ENCODE measurements around the gene FRMD1. TPM values are rescaled to one million over a fixed set of nuclear protein-coding genes. Genes with fewer than 3 reads are reported as not detected.

The FRMD1 gene
- total RNA-seq, 2 experiments from 2014 or later, result not detected

- no peaks in the 10 kb centered on the region for H3K4me1 Mint-ChIP-seq
- no peaks in the 10 kb centered on the region for H3K36me3 Mint-ChIP-seq
- H3K9me3 Mint-ChIP-seq, result no peaks in the 10 kb centered on the region
- POLR2A ChIA-PET, result no interaction called here
- no peaks in the 10 kb centered on the region for H3K27me3 Mint-ChIP-seq
- H3K4me3 Mint-ChIP-seq, result no peak overlapping the region
- DNase-seq (no peak), ATAC-seq (ENCODE audit: low read depth) (no peak)
- H3K27ac Mint-ChIP-seq, result no peak overlapping the region
Measured at GRCh38 chr6:168095171-168095691, 16.2 kb upstream of the FRMD1 start.

DNA sequence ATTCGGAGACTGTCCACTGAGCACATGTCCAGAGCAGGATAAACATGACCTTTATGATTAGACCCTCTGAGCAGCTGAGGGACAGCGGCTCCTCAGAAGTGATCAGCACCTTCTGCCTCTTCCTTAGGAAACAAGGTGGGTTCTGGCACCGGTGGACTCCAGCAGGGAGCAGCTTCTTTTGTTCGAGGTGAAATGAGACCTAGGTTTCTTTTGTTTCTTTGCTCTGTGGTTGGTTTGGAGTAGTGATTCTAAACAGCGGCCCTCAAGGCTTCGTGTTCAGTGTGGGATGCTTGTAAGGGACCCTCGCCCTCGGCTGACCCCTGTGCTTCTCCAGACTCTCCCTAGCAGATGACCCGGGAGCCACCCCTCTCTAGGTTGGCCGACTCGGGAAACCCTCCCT is 14.6 kb upstream of the FRMD1 start:
- no peaks in the 10 kb centered on the region for H3K9me3 Mint-ChIP-seq
- DNase-seq, result no peak
- H3K36me3 Mint-ChIP-seq, result no peaks in the 10 kb centered on the region
- no peaks in the 10 kb centered on the region for H3K4me1 Mint-ChIP-seq
- POLR2A ChIA-PET, result no interaction called here
- no peak overlapping the region for H3K27ac Mint-ChIP-seq
- no peak overlapping the region for H3K4me3 Mint-ChIP-seq
- no peak for ATAC-seq (ENCODE audit: low read depth)
- no peaks in the 10 kb centered on the region for H3K27me3 Mint-ChIP-seq

GRCh38 chr6:168093071-168093505 is 14.1 kb upstream of the FRMD1 start:
- DNase-seq, result no peak
- Mint-ChIP-seq H3K4me3 (no peak overlapping the region), H3K4me1 (no peaks in the 10 kb centered on the region), H3K36me3 (no peaks in the 10 kb centered on the region), H3K9me3 (no peaks in the 10 kb centered on the region), H3K27ac (no peak overlapping the region), H3K27me3 (no peaks in the 10 kb centered on the region)
- ATAC-seq (ENCODE audit: low read depth), result no peak
- POLR2A ChIA-PET, result no interaction called here

DNA sequence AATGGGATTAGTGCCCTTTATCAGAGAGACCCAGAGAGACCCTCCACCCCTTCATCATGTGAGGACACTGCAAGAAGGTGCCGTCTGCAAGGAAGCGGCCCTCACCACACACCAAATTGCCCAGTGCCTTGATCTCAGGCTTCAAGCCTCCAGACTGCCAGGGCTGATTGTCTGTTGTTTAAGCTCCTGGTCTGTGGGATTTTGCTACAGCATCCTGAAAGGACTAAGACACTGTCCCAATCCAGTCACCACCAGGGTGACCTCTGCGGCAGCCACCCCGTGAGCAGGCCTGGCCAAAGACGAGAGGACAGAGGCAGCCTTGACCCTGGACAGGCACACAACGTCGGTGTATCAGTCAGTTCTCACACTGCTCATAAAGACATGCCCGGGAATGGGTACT is 13.5 kb upstream of the FRMD1 start:
- no peak for ATAC-seq (ENCODE audit: low read depth)

DNA sequence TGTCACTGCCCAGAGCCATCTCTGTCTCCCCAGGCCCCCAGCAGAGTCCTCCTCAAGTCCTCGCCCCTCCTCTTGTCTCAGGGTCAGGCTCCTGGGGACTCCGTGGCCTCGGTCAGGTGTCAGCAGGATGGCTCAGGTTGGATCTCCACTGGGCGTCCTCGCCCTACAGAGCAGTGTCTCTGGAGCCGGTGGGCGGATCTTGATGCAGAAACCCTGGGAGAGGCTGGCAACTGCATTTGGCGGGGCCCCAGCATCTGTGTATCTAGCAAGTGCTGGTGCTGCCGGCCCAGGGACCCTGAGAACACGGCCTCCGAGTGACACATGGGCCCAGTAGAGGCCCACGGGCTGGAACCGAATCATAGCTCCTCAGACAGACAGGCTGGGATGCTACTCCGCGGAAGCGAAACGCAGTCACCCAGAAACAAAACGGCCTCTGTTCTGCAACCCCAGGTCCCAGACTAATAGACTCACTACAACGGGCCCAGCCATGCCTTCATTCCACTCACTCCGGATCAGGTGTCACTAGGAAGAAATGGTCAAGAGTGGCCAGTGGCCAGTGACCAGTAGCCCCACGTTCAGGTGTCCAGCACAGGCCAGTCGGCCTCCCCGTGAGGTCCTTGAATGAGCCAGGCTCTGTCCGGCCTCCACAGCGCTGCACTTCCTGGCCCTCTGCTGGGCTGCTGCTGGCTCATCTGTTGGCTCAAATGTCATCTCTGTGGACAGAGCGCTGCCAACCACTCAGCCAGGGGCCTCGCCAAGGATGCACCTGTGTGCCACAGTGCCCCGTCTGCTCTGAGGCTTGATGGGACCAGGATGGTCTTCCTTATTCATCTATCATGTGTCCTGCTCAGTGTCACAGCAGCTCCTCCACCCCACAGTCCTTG is 12.6 kb upstream of the FRMD1 start:
- H3K36me3 Mint-ChIP-seq, result no peaks in the 10 kb centered on the region
- H3K4me1 Mint-ChIP-seq, result no peaks in the 10 kb centered on the region
- no peaks in the 10 kb centered on the region for H3K9me3 Mint-ChIP-seq
- no peak overlapping the region for H3K4me3 Mint-ChIP-seq
- DNase-seq (no peak), ATAC-seq (ENCODE audit: low read depth) (no peak)
- no peaks in the 10 kb centered on the region for H3K27me3 Mint-ChIP-seq
- H3K27ac Mint-ChIP-seq, result no peak overlapping the region
- POLR2A ChIA-PET, result no interaction called here

More for the DNA sequence above, 13.5 kb upstream of the FRMD1 start:
- Mint-ChIP-seq H3K27ac (no peak overlapping the region), H3K9me3 (no peaks in the 10 kb centered on the region), H3K4me3 (no peak overlapping the region), H3K4me1 (no peaks in the 10 kb centered on the region), H3K27me3 (no peaks in the 10 kb centered on the region), H3K36me3 (no peaks in the 10 kb centered on the region)
- DNase-seq, result no peak
- POLR2A ChIA-PET, result no interaction called here

GRCh38 chr6:168090706-168091105 is 11.7 kb upstream of the FRMD1 start:
- no peaks in the 10 kb centered on the region for H3K27me3 Mint-ChIP-seq
- H3K9me3 Mint-ChIP-seq, result no peaks in the 10 kb centered on the region
- H3K4me3 Mint-ChIP-seq, result no peak overlapping the region
- ATAC-seq (ENCODE audit: low read depth), result no peak
- no peaks in the 10 kb centered on the region for H3K36me3 Mint-ChIP-seq
- H3K27ac Mint-ChIP-seq, result no peak overlapping the region
- POLR2A ChIA-PET, result no interaction called here
- H3K4me1 Mint-ChIP-seq, result no peaks in the 10 kb centered on the region
- no peak for DNase-seq

- ATAC-seq (ENCODE audit: low read depth) (no peak), DNase-seq (no peak)
- Mint-ChIP-seq H3K4me1 (no peaks in the 10 kb centered on the region), H3K9me3 (no peaks in the 10 kb centered on the region), H3K27me3 (no peaks in the 10 kb centered on the region), H3K27ac (no peak overlapping the region), H3K4me3 (no peak overlapping the region), H3K36me3 (no peaks in the 10 kb centered on the region)
- POLR2A ChIA-PET, result no interaction called here
Measured at GRCh38 chr6:168090064-168090690, 11.2 kb upstream of the FRMD1 start.

- POLR2A ChIA-PET, result no interaction called here
- Mint-ChIP-seq H3K4me1 (no peaks in the 10 kb centered on the region), H3K4me3 (no peak overlapping the region), H3K36me3 (no peaks in the 10 kb centered on the region), H3K27ac (no peak overlapping the region), H3K27me3 (no peaks in the 10 kb centered on the region), H3K9me3 (no peaks in the 10 kb centered on the region)
- no peak for ATAC-seq (ENCODE audit: low read depth)
- DNase-seq, result no peak
Measured at GRCh38 chr6:168089186-168090063, 10.4 kb upstream of the FRMD1 start.

GRCh38 chr6:168088161-168089053 is 9.4 kb upstream of the FRMD1 start:
- DNase-seq, result no peak
- POLR2A ChIA-PET, result no interaction called here
- H3K9me3 Mint-ChIP-seq, result no peaks in the 10 kb centered on the region

GRCh38 chr6:168087436-168088160 is 8.6 kb upstream of the FRMD1 start:
- Mint-ChIP-seq H3K36me3 (no peaks in the 10 kb centered on the region), H3K27me3 (no peaks in the 10 kb centered on the region), H3K9me3 (no peaks in the 10 kb centered on the region), H3K27ac (no peak overlapping the region), H3K4me1 (no peaks in the 10 kb centered on the region), H3K4me3 (no peak overlapping the region)
- no peak for DNase-seq
- ATAC-seq (ENCODE audit: low read depth), result no peak
- POLR2A ChIA-PET, result no interaction called here

More at GRCh38 chr6:168088161-168089053, 9.4 kb upstream of the FRMD1 start:
- Mint-ChIP-seq H3K27ac (no peak overlapping the region), H3K27me3 (no peaks in the 10 kb centered on the region), H3K36me3 (no peaks in the 10 kb centered on the region), H3K4me1 (no peaks in the 10 kb centered on the region), H3K4me3 (no peak overlapping the region)
- ATAC-seq (ENCODE audit: low read depth), result no peak

- POLR2A ChIA-PET, result no interaction called here
- H3K27me3 Mint-ChIP-seq, result no peaks in the 10 kb centered on the region
- H3K9me3 Mint-ChIP-seq, result no peaks in the 10 kb centered on the region
- DNase-seq (no peak), ATAC-seq (ENCODE audit: low read depth) (no peak)
- H3K4me3 Mint-ChIP-seq, result no peak overlapping the region
- H3K4me1 Mint-ChIP-seq, result no peaks in the 10 kb centered on the region
- no peaks in the 10 kb centered on the region for H3K36me3 Mint-ChIP-seq
- no peak overlapping the region for H3K27ac Mint-ChIP-seq
Measured at GRCh38 chr6:168086616-168087015, 7.6 kb upstream of the FRMD1 start.

DNA sequence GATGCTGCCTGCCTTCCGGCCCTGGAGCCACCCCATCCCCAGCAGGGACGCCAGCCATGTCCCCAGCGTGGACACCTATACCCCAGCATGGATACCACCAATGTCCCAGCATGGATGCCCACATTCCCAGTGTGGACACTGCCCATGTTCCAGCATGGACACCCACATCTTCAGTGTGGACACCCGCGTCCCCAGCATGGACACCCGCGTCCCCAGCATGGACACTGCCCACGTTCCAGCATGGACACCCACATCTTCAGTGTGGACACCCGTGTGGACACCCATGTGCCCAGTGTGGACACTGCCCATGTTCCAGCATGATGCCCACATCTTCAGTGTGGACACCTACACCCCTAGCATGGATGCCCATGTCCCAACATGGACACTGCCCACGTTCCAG is 7.1 kb upstream of the FRMD1 start:
- DNase-seq (no peak), ATAC-seq (ENCODE audit: low read depth) (no peak)
- Mint-ChIP-seq H3K27me3 (no peaks in the 10 kb centered on the region), H3K27ac (no peak overlapping the region), H3K36me3 (no peaks in the 10 kb centered on the region), H3K9me3 (no peaks in the 10 kb centered on the region), H3K4me1 (no peaks in the 10 kb centered on the region), H3K4me3 (no peak overlapping the region)
- POLR2A ChIA-PET, result no interaction called here

Data from activated naive CD8-positive, alpha-beta T cell treated with anti-CD3 and anti-CD28 coated beads, Interleukin-2, amount 10 ng/mL, durations not matched to agents 7 days and 5 days (primary cell).